ENCODE data around the gene FNBP1L. TPM values are rescaled to one million over a fixed set of nuclear protein-coding genes. Genes with fewer than 3 reads are reported as not detected.

The FNBP1L gene
- polyA plus RNA-seq, 1 donor (not counting 4 experiments of a cell fraction or from before 2014, with no cell fraction given), result 22.9 TPM

GRCh38 chr1:93591676-93592550 is 144.0 kb downstream of the FNBP1L start:
- Histone ChIP-seq H2AFZ (ENCODE audit: control insufficient read depth, low read length) (no peak overlapping the region), H3K4me1 (ENCODE audit: control insufficient read depth, extremely low read depth, insufficient read depth, low read length) (peaks cover 44% of the 10 kb centered on the region), H3K9ac (ENCODE audit: control insufficient read depth, extremely low read depth, insufficient read depth, low read length) (no peak overlapping the region), H3K4me3 (ENCODE audit: control insufficient read depth in 2 of 3, extremely low read depth in 1 of 3, insufficient read depth in 2 of 3, low read depth in 1 of 3, low read length in 3 of 3) (no peak overlapping the region), H3K4me2 (ENCODE audit: control insufficient read depth, extremely low read depth, insufficient read depth, low read depth, low read length) (no peak overlapping the region), H3K9me1 (ENCODE audit: control insufficient read depth, extremely low read depth, insufficient read depth, low read length) (peaks cover 23% of the 10 kb centered on the region), H3K27me3 (ENCODE audit: control insufficient read depth, extremely low read depth, insufficient read depth, low read length) (no peaks in the 10 kb centered on the region), H3K9me3 (ENCODE audit: control insufficient read depth, low read depth, low read length) (no peaks in the 10 kb centered on the region), H3K27ac (ENCODE audit: control insufficient read depth, insufficient read depth, low read length) (no peak overlapping the region), H3K36me3 (ENCODE audit: control insufficient read depth in 2 of 2, extremely low read depth in 1 of 2, insufficient read depth in 2 of 2, low read length in 2 of 2) (peaks cover 45 to 70% of the 10 kb centered on the region in 2 experiments), H4K20me1 (ENCODE audit: control insufficient read depth, extremely low read depth, insufficient read depth, low read length) (peaks cover 76% of the 10 kb centered on the region), H3K79me2 (ENCODE audit: control insufficient read depth, insufficient read depth, low read length) (peaks cover 94% of the 10 kb centered on the region)
- FAIRE-seq, result no peak
- TF ChIP-seq EZH2 (IDR thresholded peaks at IDR 0.05; ENCODE audit: low read length), result no peak
- TF ChIP-seq, protein P1, sequence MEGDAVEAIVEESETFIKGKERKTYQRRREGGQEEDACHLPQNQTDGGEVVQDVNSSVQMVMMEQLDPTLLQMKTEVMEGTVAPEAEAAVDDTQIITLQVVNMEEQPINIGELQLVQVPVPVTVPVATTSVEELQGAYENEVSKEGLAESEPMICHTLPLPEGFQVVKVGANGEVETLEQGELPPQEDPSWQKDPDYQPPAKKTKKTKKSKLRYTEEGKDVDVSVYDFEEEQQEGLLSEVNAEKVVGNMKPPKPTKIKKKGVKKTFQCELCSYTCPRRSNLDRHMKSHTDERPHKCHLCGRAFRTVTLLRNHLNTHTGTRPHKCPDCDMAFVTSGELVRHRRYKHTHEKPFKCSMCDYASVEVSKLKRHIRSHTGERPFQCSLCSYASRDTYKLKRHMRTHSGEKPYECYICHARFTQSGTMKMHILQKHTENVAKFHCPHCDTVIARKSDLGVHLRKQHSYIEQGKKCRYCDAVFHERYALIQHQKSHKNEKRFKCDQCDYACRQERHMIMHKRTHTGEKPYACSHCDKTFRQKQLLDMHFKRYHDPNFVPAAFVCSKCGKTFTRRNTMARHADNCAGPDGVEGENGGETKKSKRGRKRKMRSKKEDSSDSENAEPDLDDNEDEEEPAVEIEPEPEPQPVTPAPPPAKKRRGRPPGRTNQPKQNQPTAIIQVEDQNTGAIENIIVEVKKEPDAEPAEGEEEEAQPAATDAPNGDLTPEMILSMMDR (optimal IDR thresholded peaks at IDR 0.05 in 1 of 3, IDR thresholded peaks at IDR 0.05 in 1 of 3, conservative IDR thresholded peaks at IDR 0.05 in 1 of 3; ENCODE audit: extremely low read depth in 1 of 3, insufficient read depth in 2 of 3, low read length in 3 of 3), result no peak
- dilution Hi-C loops (cut with MboI; ENCODE audit: extremely low pct_ligation_motif_present, low sequenced_read_pairs), result no loop called here
- DNase-seq (ENCODE audit: low read depth, low spot score), result no peak

DNA sequence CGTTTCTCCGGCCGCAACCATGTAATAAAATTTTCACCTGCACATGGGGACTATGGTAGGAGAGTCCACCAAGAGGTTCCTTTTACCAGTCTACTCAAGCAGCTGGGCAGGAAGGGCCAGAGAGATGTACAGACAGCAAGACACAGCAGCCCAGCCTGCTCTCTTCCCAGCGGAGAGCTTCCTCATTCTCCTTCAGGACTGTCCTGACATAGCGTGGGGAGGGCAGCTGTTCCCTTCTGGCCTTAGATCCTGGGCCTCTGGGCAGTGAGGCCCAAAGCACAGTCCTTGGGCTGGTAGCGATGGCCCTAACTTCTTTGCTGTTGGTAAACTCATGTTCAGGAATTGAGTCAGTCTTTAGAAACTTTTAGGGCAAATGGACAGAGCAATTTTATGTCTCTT is 144.6 kb downstream of the FNBP1L start:
- no peak overlapping the region for H3K9ac ChIP-seq (ENCODE audit: control insufficient read depth, extremely low read depth, insufficient read depth, low read length)
- H2AFZ ChIP-seq (ENCODE audit: control insufficient read depth, low read length), result no peak overlapping the region
- peaks cover 50% of the 10 kb centered on the region for H3K4me1 ChIP-seq (ENCODE audit: control insufficient read depth, extremely low read depth, insufficient read depth, low read length)
- no peaks in the 10 kb centered on the region for H3K27me3 ChIP-seq (ENCODE audit: control insufficient read depth, extremely low read depth, insufficient read depth, low read length)
- H3K4me2 ChIP-seq (ENCODE audit: control insufficient read depth, extremely low read depth, insufficient read depth, low read depth, low read length), result no peak overlapping the region
- H3K4me3 ChIP-seq (ENCODE audit: control insufficient read depth in 2 of 3, extremely low read depth in 1 of 3, insufficient read depth in 2 of 3, low read depth in 1 of 3, low read length in 3 of 3), result no peak overlapping the region
- DNase-seq (ENCODE audit: low read depth, low spot score) (no peak), FAIRE-seq (no peak)
- no peak overlapping the region for H3K27ac ChIP-seq (ENCODE audit: control insufficient read depth, insufficient read depth, low read length)
- peaks cover 82% of the 10 kb centered on the region for H4K20me1 ChIP-seq (ENCODE audit: control insufficient read depth, extremely low read depth, insufficient read depth, low read length)
- no peak for TF ChIP-seq EZH2 (IDR thresholded peaks at IDR 0.05; ENCODE audit: low read length)
- TF ChIP-seq, protein P1 (optimal IDR thresholded peaks at IDR 0.05 in 1 of 3, IDR thresholded peaks at IDR 0.05 in 1 of 3, conservative IDR thresholded peaks at IDR 0.05 in 1 of 3; ENCODE audit: extremely low read depth in 1 of 3, insufficient read depth in 2 of 3, low read length in 3 of 3), result no peak
- dilution Hi-C loops (cut with MboI; ENCODE audit: extremely low pct_ligation_motif_present, low sequenced_read_pairs), result no loop called here
- peaks cover 40 to 64% of the 10 kb centered on the region in 2 experiments for H3K36me3 ChIP-seq (ENCODE audit: control insufficient read depth in 2 of 2, extremely low read depth in 1 of 2, insufficient read depth in 2 of 2, low read length in 2 of 2)
- H3K9me3 ChIP-seq (ENCODE audit: control insufficient read depth, low read depth, low read length), result no peaks in the 10 kb centered on the region
- peaks cover 26% of the 10 kb centered on the region for H3K9me1 ChIP-seq (ENCODE audit: control insufficient read depth, extremely low read depth, insufficient read depth, low read length)
- peaks cover 96% of the 10 kb centered on the region for H3K79me2 ChIP-seq (ENCODE audit: control insufficient read depth, insufficient read depth, low read length)
